Measurements from ENCODE around the gene GRIN2A.

DNA sequence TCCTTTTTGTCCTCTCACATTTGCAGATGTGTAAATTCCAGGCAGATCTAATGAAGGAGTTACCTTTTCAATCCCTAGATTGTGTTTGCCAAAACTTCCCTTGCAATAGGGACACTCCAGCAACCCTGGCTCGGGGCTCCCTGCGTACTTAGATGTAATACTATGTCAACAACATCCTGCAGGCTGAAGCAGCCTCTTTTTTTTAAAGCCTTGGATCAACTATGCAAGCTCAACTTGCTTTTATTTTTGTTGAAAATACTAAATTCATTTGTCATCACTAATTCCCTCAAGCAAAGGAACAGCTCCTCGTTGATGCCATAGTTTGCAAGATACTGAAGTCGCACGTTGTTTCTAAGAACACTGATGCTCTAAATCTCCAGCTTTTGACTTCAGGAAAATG is 59.1 kb downstream of the GRIN2A start:
- TF ChIP-seq, protein P1, sequence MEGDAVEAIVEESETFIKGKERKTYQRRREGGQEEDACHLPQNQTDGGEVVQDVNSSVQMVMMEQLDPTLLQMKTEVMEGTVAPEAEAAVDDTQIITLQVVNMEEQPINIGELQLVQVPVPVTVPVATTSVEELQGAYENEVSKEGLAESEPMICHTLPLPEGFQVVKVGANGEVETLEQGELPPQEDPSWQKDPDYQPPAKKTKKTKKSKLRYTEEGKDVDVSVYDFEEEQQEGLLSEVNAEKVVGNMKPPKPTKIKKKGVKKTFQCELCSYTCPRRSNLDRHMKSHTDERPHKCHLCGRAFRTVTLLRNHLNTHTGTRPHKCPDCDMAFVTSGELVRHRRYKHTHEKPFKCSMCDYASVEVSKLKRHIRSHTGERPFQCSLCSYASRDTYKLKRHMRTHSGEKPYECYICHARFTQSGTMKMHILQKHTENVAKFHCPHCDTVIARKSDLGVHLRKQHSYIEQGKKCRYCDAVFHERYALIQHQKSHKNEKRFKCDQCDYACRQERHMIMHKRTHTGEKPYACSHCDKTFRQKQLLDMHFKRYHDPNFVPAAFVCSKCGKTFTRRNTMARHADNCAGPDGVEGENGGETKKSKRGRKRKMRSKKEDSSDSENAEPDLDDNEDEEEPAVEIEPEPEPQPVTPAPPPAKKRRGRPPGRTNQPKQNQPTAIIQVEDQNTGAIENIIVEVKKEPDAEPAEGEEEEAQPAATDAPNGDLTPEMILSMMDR (IDR thresholded peaks at IDR 0.05), result no peak
- TF ChIP-seq POLR2AphosphoS5 (IDR thresholded peaks at IDR 0.05), result no peak
- no peak for TF ChIP-seq POLR2A (IDR thresholded peaks at IDR 0.05)
